K562 (cell line): ENCODE data around the gene PRRT2.

Experiments used
- DPF2 ChIP-seq: fragments of 450-650 bp; IDR thresholded peaks from 2 replicates; pipeline ENCODE4 v1.6.1; 2016
- HNRNPL ChIP-seq: fragments of 200-400 bp; formaldehyde crosslinking; IDR thresholded peaks from 2 replicates; pipeline ENCODE4 v1.6.1; 2017; ENCODE audit warnings: low read depth, mild to moderate bottlenecking, low read length
- KLF13 ChIP-seq: fragments of 450-650 bp; IDR thresholded peaks from 2 replicates; pipeline ENCODE4 v1.6.1; 2016; ENCODE audit warnings: missing genetic modification characterization, low read depth, mild to moderate bottlenecking, missing compliant biosample characterization, moderate library complexity, borderline replicate concordance
- POLR2A ChIP-seq: fragments of 450-650 bp; conservative IDR thresholded peaks from 2 replicates; pipeline ENCODE4 v1.6.1; 2016
- TAF7 ChIP-seq: fragments of 450-650 bp; IDR thresholded peaks from 2 replicates; pipeline ENCODE4 v1.6.1; 2016; ENCODE audit warnings: missing genetic modification characterization, missing compliant biosample characterization
- ZBTB43 ChIP-seq: sonication (generic); formaldehyde crosslinking; IDR thresholded peaks from 2 replicates; pipeline ENCODE4 v1.8.0; 2023; ENCODE audit warnings: mild to moderate bottlenecking, missing genetic modification reagents
- ZNF263 ChIP-seq: sonication (generic); formaldehyde crosslinking; IDR thresholded peaks from 2 replicates; pipeline ENCODE4 v1.8.0; 2022; ENCODE audit warnings: mild to moderate bottlenecking, missing genetic modification reagents, borderline replicate concordance
- ZNF277 ChIP-seq: fragments of 250-450 bp; sonication (Bioruptor Pico); IDR thresholded peaks from 2 replicates; pipeline ENCODE4 v1.8.0; 2022; ENCODE audit warnings: inconsistent platforms, mild to moderate bottlenecking, moderate library complexity, borderline replicate concordance
- ZNF311 ChIP-seq: fragments of 250-450 bp; sonication (Bioruptor Pico); IDR thresholded peaks from 2 replicates; pipeline ENCODE4 v1.4.0; 2020; ENCODE audit warnings: mild to moderate bottlenecking, moderate library complexity

- TF ChIP-seq ZNF311 (CRISPR knock-in tag), result no peak
- no peak for TF ChIP-seq POLR2A
- TF ChIP-seq TAF7 (tag), result no peak
- no peak for TF ChIP-seq HNRNPL
- no peak for TF ChIP-seq ZNF263 (CRISPR knock-in tag)
- no peak for TF ChIP-seq ZNF277
- no peak for TF ChIP-seq KLF13 (tag)
- TF ChIP-seq ZBTB43 (CRISPR knock-in tag), result no peak
- no peak for TF ChIP-seq DPF2
Observed at GRCh38 chr16:29848420-29849297, 36.7 kb downstream of the PRRT2 start.
